ENCODE measurements around the gene HAND1.

Gene HAND1

DNA sequence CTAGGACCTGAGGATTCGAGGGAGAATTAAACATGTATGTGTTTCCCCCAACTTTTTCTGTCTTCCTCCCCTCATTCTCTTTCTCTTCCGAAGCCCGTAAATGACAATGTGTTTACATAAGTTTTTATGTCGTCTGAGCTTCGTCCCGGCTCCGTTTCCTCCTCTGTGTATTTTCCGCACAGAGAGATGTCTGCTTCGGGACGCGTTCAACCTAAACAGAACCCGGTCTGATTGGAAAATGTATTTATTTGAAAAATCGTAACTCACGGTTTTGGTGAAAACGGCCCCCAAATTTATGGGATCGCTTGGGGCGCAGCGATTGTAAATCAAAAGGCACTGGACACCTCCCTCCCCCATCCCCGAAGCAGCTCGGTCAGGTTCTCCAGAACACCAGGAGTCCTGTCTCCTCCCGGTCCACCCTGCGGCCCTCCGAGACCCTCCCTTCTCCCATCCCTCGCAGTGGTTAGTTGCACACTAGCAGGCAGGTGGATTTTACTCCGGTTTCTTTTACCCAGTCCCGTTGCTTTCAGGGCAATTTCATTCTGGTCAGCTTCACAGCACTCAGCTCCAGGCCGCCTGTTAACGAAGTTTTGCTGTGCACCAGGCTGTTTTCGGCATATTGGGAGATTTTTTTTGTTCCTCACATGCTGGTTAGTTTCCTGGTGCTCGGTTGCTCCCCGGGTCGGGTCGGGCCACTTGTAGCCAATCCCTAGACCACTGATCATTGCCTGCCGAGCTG lies 5.8 kb upstream of the HAND1 start:
- TF ChIP-seq, protein P1, sequence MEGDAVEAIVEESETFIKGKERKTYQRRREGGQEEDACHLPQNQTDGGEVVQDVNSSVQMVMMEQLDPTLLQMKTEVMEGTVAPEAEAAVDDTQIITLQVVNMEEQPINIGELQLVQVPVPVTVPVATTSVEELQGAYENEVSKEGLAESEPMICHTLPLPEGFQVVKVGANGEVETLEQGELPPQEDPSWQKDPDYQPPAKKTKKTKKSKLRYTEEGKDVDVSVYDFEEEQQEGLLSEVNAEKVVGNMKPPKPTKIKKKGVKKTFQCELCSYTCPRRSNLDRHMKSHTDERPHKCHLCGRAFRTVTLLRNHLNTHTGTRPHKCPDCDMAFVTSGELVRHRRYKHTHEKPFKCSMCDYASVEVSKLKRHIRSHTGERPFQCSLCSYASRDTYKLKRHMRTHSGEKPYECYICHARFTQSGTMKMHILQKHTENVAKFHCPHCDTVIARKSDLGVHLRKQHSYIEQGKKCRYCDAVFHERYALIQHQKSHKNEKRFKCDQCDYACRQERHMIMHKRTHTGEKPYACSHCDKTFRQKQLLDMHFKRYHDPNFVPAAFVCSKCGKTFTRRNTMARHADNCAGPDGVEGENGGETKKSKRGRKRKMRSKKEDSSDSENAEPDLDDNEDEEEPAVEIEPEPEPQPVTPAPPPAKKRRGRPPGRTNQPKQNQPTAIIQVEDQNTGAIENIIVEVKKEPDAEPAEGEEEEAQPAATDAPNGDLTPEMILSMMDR (IDR thresholded peaks at IDR 0.05; ENCODE audit: low read depth, low read length): no peak
- DNase-seq (ENCODE audit: extremely low read depth, low read depth): no peak

DNA sequence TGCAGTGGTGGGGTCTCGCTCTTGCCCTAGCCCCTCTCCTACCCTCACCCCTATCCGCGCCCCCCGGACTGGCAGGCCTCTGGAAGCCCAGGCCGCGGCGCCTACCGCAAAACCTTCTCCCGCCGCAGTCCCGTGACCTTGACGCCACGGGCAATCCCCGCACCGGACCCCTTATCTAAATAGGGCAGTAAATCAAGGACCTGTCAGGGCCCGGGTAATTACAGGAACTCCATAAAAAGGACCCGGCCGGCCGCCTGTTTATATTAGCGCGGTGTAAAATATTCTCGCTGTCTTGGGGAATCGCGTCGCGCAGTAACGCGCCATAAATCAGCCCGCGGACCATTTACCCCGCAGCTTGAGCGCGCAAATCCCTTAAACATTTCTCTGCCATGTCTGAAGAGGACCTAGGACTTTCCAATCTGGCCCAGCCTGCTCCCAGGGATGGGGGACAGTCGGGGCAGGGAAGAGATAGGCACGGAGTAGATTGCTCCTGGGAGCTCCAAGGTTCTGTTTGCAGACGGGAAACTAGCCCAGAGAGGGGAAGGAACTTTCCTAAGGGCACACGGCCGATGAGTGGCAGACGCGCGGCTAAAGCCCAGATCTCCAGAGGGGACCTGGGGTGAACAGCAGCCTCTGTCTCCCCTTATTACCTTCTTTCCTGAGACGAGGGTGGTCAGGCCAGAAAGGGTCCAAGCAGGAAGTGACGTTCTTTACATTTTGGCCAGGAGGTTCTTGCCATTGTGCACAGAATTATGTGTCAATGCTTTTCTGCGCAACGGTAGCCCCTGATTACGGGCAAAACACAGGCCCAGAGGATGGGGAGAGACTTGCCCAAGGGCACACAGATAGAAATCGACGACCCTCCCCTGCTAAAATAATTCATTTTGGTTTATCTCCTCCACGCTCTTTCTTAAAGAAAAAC lies 4.8 kb upstream of the HAND1 start:
- no peak for DNase-seq (ENCODE audit: extremely low read depth, low read depth)
- TF ChIP-seq, protein P1 (IDR thresholded peaks at IDR 0.05; ENCODE audit: low read depth, low read length): no peak

DNA sequence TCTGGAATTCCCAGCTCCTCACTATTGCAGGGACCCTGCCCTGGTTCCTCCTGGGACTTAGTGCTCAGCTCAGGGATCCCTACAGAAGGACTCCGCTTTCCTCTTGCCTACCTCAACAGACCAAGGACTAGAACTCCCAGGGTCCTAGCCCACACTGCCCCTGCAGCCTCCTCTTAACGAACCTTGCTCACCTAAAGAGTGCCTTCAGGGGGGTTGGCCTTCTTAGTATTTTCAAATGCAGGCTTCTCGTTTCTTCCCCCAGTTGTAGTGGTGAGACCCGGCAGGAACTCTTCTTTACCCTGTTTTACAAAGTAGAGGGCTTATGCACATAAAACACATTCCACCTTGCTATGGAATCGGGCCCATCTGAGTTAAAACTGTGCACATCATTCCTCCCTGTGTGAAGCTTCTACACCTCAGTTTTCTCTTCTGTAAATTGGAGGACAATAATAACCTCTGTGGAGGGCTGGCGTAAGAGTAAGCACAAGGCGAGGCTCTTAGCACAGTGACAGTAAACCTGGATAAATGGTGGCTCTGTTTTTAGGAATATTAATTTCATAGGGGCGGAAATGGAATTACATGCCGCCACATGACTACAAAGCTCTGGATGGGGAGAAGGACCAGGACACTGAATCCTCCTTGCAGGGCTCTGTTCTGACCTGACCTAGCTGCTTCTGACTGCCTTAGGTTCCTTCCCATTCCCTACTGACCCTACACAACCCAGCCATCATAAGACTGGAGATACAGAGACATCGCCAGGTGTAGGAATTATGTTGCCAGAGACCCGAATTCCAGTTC lies 3.8 kb upstream of the HAND1 start:
- no peak for DNase-seq (ENCODE audit: extremely low read depth, low read depth)
- TF ChIP-seq, protein P1 (IDR thresholded peaks at IDR 0.05; ENCODE audit: low read depth, low read length): no peak

DNA sequence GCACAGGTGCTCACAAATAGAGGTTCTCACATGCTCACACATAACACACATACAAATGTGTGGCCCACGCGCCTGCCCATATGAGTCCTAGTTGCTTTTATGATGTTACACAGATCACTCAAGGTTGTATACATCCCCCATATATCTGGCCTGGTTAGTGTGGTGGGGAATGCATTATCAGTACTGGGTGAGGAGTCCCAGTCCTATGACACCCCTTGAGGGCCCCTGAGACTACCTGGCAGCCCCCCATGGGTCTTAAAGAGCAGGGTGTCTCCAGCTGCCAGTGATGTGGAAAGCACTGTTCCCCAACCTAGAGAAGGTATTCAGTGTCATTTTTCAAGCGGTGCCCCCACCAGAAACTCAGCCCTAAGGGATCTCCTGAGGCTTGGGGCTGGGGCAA lies 2.8 kb upstream of the HAND1 start:
- TF ChIP-seq, protein P1 (IDR thresholded peaks at IDR 0.05; ENCODE audit: low read depth, low read length): no peak
- DNase-seq (ENCODE audit: extremely low read depth, low read depth): no peak

DNA sequence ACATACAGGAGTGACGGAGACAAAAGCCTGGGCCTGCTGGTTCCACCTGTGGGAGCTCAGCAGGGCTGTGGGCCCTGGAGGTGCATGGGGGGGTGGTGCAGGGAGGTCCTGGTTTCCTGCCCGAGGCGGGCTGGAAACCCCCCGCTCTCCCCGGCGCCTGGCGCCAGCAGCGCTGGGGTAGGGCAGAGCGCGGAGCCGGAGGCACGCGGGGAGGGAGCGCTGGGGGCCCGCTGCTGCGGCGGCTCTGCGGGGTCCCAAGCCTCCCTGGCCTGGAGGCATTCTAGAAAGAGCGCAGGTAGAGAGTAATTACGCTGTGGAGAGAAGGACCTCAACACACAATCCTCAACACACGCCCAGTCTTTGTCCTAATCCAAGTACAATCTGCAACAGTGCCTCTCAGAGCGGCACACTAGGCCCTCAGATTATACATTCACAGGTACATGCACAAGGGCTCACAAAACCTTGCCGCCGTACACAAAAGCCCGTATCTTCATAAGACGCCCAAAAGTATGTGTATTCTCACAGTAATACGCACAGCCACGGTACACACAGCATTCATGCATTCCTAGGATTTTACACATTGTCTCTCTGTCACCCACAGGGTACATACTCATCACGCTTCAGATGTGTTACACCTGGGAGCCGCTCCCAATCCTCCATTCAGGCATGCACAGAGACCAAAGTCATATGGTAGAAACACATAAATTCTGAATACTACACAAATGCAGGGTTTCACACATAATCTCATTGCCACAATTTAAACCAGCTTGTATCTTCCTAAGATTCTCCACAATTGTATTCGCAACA lies 2.1 kb upstream of the HAND1 start:
- DNase-seq (ENCODE audit: extremely low read depth, low read depth): no peak
- TF ChIP-seq, protein P1 (IDR thresholded peaks at IDR 0.05; ENCODE audit: low read depth, low read length): no peak

DNA sequence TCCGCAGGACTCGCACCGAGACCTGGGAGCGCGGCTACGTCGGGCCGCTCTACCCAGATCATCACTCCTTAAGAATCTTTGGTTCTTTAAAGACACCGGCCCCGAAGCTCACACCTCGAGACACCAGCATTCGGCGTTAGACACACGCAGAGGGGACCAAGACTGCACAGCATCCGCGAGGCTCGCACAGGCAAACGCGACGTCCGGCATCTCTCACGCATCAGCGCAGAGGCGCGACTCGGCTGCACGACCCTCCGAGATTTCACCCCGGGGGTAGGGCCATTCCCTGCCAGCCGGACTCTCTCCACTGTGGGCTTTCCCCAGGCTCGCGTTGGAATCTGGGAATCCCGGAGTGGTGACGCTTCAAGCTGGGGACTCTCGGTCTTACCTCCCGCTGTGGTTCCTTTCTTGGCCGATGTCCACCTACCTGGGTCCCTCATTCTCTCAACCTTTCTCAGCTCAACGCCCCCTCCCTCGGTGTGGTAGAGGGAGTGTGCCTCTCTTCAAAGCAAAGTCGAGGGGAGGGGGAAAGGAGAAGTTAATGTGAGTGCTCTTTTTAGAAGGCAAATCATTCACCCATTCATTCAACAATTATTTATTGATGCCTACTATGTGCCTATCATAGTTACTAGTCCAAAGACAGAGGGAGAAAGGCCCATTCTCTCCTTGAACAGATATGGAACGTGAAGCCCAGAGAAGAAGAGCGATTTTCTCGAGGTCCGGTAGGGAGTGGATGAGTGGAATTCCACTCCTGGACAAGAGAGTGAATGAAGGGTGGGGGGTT lies 1.3 kb upstream of the HAND1 start:
- TF ChIP-seq, protein P1 (IDR thresholded peaks at IDR 0.05; ENCODE audit: low read depth, low read length): no peak
- no peak for DNase-seq (ENCODE audit: extremely low read depth, low read depth)

Data from AG09319 (cell line).